Stimulated activated CD4-positive, alpha-beta T cell treated with anti-CD3 and anti-CD28 coated beads, Interleukin-12 subunit alpha, Interleukin-12 subunit beta, amount 100 ng/mL, for 48 hours (primary cell): Measurements from ENCODE around the gene ATP6AP1.
"Not testable (repeated sequence)": the region's sequence is repeated elsewhere in the genome, so short reads cannot be mapped to it uniquely, and the experiment has no call there.

Experiments
- DNase-seq, 3 donors: peaks; one replicate each; pipeline ENCODE4 v3.0.0-alpha.2; 2020; ENCODE audit warnings: low read depth in 2 of 3, low spot score in 1 of 3

Gene ATP6AP1

DNA sequence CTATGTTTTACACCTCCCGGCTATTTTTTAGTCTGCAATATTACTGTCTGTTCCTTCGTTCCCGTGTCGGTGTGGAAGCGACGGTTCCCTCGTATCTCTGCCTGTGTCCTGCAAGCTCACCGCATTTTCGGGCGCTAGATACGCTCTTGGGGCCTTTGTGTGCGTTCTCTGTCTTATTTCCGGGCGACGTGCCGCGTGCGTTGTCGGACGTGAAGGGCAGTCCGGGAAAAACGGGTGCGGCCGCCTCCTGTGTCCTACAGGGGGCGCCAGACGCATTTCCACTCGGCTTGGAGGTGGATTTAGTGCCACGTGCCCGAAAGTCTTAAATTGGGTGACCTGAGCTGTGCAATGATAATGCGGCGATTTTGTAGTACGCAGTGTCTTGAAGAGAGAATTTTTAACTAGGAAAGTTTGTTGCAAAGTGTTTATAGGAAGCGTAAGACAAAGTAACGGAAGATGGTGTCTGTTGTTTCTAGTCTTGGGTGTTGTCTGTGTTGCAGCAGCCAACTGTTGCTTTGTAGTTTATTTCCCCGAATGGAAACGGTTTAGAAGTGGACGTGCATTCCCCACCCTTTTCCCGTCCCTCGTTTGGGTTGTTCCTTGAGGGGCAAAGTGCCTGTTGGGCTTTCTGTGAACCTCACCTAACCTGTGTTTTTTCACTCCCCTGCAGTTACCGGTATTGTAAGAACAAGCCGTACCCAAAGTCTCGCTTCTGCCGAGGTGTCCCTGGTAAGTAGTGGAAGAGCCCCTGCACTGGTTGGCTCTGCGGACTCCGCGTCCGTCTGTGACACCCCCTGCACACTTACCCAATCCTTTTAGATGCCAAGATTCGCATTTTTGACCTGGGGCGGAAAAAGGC is 29.6 kb upstream of the ATP6AP1 start:
- peak; percentile 71 to 76 (median 73) for DNase-seq

DNA sequence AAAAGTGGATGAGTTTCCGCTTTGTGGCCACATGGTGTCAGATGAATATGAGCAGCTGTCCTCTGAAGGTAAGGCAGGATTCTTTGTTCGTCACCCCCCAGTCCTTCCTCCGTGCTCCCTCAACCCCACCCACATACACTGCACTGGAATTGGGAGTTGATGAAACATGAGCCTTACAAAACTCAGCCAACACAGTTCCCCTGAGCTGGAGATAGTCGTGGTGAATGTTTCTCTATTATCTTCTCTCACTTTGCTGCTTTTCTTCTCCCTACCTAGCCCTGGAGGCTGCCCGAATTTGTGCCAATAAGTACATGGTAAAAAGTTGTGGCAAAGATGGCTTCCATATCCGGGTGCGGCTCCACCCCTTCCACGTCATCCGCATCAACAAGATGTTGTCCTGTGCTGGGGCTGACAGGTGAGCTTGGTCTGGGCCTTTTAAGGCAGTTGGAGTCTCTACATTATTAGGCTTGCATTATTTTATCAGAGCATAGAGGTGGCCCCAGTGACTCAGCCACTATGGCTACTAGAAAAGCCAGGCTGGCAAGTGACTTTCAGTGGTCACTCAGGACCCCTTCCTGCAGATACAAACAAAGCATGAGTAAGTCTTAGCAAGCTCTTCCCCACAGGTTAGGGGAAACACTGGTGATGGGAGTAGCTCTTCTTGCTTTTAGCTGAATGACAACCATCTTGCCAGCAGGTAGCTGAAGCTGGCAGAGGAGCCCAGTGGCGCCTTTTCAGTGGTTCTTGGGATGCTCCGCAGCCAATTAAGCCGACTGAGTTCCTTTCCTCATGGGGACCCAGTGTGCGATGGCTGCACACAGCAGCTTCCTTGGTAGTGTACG is 28.7 kb upstream of the ATP6AP1 start:
- DNase-seq, result no peak

DNA sequence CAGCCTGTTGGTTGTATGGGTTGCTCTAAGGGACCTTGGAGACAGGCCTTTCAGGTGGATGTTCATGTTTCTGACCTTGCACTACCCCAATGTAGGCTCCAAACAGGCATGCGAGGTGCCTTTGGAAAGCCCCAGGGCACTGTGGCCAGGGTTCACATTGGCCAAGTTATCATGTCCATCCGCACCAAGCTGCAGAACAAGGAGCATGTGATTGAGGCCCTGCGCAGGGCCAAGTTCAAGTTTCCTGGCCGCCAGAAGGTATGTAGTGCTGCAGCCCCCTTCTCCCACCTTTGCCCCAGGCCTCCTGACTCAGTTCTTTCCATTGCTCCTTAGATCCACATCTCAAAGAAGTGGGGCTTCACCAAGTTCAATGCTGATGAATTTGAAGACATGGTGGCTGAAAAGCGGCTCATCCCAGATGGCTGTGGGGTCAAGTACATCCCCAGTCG is 28.1 kb upstream of the ATP6AP1 start:
- DNase-seq, result not testable (repeated sequence)

DNA sequence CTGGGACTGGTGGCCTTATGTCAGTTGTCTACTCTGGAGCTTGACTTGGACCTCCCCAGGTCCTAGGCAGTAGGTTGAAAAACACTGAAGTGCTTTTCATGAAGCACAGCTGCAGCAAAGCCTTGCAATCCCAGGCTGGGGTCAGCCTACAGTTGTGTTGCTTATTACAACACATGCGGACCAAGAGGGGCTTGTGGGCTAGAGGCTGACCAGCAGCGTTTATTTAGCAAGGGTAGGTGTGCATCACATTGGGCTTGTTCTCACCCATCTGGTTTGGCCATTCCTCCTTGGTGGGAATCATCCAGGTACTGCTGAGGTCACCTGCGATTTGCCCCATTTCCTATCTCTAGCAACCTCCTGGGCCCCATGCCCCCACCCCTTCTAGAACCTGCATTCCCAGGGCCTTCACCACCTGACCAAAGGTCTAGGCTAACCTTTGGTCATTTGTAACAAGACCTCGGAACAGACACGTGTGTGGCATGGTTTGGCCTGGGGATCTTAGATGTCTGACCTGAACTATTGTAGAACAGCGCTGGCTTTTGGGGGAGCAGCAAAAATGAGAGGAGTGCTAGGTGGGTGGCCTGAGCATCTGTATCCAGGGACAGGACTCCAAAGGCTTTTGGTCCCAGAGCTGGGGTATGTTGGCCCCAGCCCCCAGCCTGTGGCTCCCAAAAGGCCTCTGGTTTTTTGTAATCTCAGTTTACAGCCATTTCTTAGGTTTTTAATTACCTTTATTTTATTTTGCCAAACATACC is 27.3 kb upstream of the ATP6AP1 start:
- DNase-seq, result peak in 1 of 3 donors; percentile 13

DNA sequence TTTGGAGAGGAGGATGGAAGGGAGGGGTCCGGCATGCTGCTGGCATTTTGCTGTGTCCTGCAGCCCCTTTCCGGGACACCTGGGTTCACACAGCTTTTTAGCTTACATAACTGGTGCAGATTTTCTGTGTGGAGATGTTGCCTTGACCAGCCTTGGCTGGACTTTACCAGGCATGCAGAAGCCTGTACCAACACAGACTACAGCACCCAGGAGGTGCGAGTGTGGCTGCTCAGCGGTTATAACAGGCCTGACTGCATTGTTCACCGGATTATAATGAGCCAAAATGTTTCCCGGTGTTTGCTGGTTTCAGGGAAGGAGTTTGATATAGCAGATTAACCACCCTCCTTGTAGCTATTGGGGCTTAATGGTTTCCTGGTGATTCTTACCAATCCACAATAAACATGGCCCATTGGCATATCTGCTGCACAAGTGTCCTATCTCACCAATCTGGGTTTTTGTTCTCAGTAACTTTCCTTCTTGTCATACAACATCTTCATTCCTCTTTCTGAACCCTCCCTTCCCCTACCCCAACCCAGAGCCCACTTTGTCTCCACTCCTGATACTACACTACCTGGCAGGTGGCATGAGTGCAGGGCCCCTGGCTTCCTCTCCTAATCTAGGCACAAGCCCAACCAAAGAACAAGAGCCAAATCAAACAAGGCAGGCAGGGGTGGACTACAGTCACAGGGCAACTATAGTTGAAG is 26.4 kb upstream of the ATP6AP1 start:
- no peak for DNase-seq

DNA sequence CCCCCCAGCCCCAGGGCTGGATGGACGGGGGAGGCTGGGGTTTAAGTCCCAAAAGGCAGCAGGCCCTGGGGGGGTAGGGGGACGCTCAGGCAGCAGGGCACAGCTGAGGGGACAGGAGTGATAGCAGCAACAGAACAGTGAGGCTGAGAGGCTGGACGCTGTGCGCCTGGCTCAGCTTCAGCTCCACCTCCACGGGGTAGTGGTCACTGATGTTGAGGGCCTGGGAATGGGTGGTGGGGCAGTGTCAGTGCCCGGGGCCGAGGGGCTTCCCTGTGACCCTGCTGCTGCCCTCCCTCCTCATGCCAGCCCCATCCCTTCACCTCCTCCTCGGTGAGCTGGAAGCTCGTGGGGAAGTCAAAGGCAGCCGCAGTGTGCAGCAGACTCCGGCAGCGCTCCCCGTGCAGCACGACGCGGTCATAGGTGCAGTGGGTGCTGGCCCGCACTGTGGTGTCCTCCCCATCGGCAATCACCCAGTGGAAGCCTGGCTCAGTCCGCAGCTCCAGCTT is 25.8 kb upstream of the ATP6AP1 start:
- no peak for DNase-seq

DNA sequence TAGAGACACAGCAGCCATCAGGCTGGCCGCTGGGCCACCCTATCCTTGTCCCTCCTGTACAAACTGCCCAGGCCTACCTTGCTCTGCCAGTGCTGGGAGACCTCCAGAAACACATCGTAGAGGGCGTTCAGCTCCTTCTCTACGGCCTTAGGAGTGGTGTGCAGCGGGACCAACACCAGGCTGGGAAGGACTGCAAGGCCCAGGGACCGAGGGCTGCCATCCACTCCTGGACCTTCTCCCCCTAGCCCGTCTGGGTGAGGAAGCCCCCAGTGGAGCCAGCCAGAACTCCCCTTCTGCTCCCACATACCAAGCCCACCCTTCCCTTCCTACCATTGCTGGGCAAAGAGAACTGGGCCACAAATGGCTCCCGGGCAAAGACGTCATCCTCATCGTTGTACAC is 25.3 kb upstream of the ATP6AP1 start:
- no peak for DNase-seq

DNA sequence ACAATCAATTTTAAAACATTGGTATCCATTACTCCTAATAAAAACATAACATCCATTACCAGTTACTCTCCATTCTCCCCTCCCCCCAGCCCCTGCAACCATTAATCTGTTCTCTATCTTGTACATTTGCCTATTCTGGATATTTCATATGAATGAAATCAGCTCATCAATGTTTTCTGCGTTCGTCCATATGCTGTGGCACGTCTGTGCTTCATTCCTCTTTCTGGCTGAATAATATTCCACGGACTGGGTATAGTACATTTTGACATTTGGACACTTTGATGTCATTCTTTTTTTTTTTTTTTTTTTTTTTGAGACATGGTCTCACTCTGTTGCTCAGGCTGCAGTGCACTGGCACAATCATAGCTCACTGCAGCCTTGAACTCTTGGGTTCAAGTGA is 24.6 kb upstream of the ATP6AP1 start:
- DNase-seq, result no peak

DNA sequence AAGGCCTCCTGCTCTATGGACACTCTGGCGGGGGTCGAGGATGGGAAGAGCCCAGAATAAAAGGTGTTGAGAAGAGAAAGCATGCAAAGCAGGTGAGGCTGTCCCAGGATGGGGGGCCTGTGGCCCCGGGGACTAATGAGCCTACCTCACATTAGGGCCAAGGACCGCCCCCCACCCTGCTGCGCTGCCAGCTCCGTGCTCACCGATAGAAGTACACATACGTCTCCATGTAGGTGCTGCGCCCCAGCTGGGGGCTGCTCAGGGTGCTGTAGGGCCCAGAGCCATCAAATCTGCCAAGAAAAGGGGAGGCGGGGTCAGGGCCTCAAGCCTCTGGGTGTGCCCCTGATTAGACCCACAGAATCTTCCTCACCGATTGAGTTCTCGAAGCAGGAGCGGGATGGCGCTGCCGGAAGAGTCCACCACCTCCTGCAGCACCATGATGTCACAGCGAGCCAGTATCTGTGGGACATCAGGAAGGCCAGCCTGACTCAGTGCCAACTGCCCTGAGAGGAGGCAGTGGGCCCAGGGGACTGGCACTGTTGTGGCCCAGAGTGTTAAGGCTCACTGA is 23.8 kb upstream of the ATP6AP1 start:
- DNase-seq, result no peak

DNA sequence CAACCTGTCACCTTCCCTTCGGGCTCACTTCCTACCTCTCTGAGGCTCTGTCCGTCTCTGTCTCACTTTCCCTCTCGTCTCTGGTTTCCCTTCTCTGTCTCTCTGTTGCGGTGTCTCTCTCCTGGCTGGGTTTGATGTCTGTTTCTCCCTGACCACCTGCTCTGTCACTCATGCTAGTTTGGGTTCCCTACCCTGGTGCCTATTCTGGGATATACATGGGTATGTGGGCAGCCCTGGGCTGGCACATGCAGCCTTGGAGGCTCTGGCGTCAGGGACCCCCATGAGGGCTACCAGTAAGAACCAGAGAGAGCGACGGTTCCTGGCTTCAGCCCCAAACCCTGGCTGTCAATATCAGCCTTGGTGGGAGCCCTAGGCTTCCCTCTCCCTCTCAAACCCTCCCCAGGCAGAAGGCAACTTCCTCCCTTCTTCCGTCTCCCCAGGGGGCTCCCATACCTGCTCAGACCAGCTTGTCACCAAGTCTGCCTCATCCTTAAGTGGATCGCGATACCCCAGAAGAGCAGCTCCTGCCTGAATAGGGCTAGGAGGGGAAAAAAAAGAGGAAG is 19.7 kb upstream of the ATP6AP1 start:
- no peak for DNase-seq

DNA sequence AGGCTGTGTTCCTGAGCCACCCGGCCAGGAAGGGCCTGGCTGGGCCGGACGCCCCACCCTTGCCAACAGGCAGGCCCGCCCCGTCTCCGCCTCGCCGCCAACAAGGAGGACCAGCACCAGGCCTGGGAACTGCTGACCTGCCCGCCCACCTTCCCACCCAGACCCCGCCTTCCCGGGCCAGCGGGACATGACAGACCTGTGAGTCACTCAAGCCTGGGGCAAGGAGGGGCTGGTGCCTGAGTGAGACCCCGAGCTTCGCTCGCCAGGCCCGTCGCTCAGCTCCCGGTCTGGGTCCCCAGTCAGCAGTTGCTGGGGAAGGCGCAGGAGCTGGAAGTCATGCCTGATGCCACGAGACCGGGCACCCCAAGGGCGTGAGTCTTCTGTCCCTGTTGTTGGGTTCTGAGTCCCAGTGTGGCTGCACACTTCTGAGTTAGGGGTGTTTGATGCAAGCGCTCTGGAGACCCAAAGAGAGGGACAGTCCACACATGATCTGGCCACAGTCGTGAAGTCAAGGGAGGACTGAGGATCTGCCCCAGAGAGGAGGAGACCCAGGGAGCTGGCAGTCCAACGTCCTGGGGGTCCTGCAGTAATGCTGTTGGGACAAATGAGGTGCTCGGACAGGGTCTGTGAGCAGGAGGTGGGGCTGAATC is 19.1 kb upstream of the ATP6AP1 start, which contains the start of gene DNASE1L1:
TSS of gene DNASE1L1 (minus strand) at position 33 of the 650 bp plus-strand sequence. CDS start 3,686 bp downstream, outside the sequence.
- DNase-seq, result no peak

DNA sequence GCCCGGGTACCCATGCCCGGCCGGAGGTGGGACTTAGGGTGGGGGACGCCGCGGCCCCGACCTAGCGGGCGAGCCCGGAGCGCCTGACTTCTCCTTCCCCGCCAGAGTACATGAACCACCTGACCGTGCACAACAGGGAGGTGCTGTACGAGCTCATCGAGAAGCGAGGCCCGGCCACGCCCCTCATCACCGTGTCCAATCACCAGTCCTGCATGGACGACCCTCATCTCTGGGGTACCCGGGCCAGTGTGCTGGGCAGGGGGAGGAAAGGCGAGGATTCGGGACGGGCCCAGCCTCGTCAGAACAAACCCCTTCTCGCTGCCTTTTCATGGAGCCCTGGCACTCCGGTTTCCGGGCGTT is 16.5 kb upstream of the ATP6AP1 start:
- DNase-seq, result peak in 1 of 3 donors; percentile 24

DNA sequence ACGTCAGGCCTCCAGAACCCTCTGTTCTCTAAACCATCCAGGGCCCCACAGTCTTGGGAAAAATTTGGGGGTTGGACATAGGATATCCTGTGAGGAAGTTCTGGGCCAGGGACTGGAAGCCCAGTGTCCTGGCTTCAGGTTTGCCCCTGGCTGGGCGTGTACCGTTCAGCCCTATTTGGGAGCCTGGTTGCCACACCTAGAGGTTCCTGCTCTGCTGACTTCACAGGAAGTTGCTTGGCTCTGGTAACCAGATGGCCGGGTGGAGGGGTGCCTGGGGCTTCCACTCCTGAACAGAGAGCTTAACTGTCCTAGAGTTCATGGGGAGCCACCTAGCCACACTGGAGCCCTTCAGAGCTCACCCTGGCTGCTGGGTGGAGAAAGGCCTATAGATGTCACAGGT is 16.0 kb upstream of the ATP6AP1 start:
- DNase-seq, result no peak

DNA sequence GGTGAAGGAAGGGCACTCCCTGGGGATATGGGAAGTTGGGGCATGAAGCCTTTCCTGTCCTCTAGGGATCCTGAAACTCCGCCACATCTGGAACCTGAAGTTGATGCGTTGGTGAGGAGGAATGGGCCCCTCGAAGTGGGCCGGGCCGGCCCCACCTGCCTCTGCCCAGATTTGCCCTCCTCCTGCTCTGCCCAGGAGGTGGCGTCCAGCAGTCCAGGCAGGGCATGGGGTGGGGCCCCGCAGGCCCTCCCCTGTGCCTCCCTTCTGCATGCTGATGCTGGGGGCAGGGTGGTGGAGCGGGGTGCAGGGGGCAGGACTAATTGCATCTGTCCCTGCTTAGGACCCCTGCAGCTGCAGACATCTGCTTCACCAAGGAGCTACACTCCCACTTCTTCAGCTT is 15.3 kb upstream of the ATP6AP1 start:
- no peak for DNase-seq

DNA sequence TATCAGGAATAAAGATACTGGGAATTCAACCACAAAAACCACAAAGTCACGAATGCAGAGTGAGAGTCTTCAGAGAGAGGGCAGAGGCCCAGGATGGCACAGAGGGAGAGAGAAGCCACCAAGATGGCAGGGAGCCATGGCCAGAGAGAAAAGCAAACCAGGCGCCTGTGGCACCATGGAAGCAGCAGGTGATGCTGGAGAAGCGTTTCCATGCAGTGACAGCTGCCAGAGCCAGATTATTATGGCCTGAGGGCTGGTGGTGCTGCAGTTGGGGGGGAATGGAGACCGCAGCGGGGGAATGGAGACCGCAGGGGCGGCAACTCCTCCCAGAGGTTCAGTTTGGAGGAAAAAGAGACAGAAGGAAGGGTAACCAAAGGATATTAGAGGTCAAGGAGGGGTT is 11.3 kb upstream of the ATP6AP1 start:
- no peak for DNase-seq

DNA sequence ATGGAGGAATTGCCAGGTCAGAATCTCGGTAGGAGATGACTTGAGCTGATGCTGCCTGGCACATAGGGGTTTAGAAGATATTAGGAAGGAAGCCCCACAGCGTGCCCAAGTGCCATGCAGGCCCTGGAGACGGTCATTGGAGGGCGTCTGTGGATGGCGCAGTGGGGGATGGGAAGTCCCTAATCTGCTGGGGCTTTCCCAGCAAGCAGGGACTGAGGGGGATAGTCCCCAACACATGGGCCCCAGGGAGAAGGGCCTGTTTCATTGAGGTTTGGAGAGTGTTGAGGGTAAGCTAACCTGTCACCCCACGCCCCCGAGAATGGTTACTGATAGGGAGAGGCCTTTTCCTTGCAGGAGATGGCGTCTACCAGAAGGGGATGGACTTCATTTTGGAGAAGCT is 9.3 kb upstream of the ATP6AP1 start:
- DNase-seq, result no peak

DNA sequence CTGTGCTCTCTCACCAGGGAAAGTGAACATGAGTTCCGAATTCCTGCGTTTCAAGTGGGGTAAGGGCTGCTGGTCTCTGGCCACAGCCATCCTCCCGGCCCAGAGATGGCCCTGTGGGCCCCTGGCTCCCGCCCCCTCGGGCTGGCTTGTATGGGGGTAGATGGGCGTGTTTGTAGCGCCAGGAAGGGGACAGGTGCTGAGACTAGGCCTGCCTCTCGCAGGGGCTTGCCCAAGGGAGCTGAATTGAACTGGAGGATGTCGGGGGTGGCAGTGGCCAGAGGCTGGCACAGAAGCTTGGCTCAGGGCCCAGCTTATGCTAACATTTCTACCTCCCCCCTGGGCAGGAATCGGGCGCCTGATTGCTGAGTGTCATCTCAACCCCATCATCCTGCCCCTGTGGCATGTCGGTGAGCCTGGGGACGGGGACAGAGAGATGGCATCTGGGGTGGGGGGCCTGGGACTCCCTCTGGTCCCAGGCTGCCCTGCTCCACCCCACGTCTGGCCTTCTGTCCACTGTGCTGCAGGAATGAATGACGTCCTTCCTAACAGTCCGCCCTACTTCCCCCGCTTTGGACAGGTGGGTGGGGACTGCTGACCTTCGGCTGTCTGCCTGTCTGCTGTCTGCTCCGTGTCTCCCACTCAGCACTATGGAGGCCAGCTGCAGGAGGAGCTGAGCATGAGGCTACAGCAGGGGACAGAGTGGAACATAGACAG is 8.6 kb upstream of the ATP6AP1 start:
- DNase-seq, result no peak

DNA sequence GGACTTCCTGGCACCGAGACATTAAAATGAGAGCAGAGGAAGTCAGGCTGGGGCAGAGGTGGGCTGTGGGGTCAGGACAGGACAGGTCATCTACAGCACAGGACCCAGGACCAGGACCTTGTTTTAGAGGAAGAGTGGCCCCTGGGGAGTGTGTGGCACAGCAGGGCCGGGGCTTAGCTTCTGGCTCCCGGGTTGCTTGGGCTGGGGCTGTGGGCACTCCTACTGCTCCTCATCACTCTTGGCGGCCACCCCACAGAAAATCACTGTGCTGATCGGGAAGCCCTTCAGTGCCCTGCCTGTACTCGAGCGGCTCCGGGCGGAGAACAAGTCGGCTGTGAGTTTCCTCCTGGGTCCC is 8.1 kb upstream of the ATP6AP1 start:
- DNase-seq, result no peak
